PC-9 (cell line): Measurements from ENCODE around the gene GON4L. TPM values are rescaled to one million over a fixed set of nuclear protein-coding genes. Genes with fewer than 3 reads are reported as not detected.

ENCODE experiments used
- BruUV-seq: library from RNA; stranded (reverse); fragments of 400-500 nt; replicated peaks from 2 replicates; lab custom pipeline; 2021; lab: Mats Ljungman, UMichigan
- CTCF ChIA-PET: fragments of 300-600 bp; sonication (Branson Sonifier 250); formaldehyde crosslinking; loops from one replicate; lab custom pipeline; 2022; ENCODE audit warnings: antibody characterized with exemption; lab: Charles Lee
- POLR2A ChIA-PET: fragments of 300-600 bp; sonication (Branson Sonifier 250); formaldehyde crosslinking; loops from one replicate; lab custom pipeline; 2022; ENCODE audit warnings: antibody characterized with exemption; ENCODE audit not compliant: unreplicated experiment; lab: Charles Lee
- DNase-seq, 2 experiments: peaks; one replicate each; pipeline versions ENCODE4 v3.0.0 to v3.0.0-alpha.2; 2015 to 2022; ENCODE audit warnings: mixed read lengths in 1 of 2
- H2AFZ ChIP-seq: fragments of 200-600 bp; sonication (generic); 2 replicates; pipeline ENCODE4 v1.8.1; 2017; ENCODE audit warnings: antibody characterized with exemption
- H3F3A ChIP-seq: fragments of 200-600 bp; sonication (generic); 2 replicates; pipeline ENCODE4 v1.8.1; 2017; ENCODE audit warnings: antibody characterized with exemption, mild to moderate bottlenecking, low read depth; ENCODE audit not compliant: insufficient read depth
- H3K27ac ChIP-seq: fragments of 200-600 bp; sonication (generic); 2 replicates; pipeline ENCODE4 v1.6.1; 2016; ENCODE audit warnings: mixed run types
- H3K27me3 ChIP-seq: fragments of 200-600 bp; sonication (generic); 2 replicates; pipeline ENCODE4 v1.6.1; 2016; ENCODE audit warnings: low read depth, mixed run types; ENCODE audit not compliant: insufficient read depth
- H3K36me3 ChIP-seq: fragments of 200-600 bp; sonication (generic); 2 replicates; pipeline ENCODE4 v1.6.1; 2016; ENCODE audit warnings: low read depth, mixed run types
- H3K4me1 ChIP-seq: fragments of 200-600 bp; sonication (generic); replicated peaks from 2 replicates; pipeline ENCODE4 v1.6.1; 2016; ENCODE audit warnings: mixed run types; ENCODE audit not compliant: insufficient read depth
- H3K4me2 ChIP-seq: fragments of 200-600 bp; sonication (generic); 2 replicates; pipeline ENCODE4 v1.6.1; 2017; ENCODE audit warnings: mixed run types
- H3K4me3 ChIP-seq: fragments of 200-600 bp; sonication (generic); 2 replicates; pipeline ENCODE4 v1.6.1; 2016; ENCODE audit warnings: mixed run types
- H3K79me2 ChIP-seq: fragments of 200-600 bp; sonication (generic); 2 replicates; pipeline ENCODE4 v1.6.1; 2017; ENCODE audit warnings: low read depth, mixed run types
- H3K9me2 ChIP-seq: fragments of 200-600 bp; sonication (generic); 2 replicates; pipeline ENCODE4 v1.8.1; 2017; ENCODE audit warnings: mild to moderate bottlenecking; ENCODE audit not compliant: insufficient read depth
- H3K9me3 ChIP-seq: fragments of 200-600 bp; sonication (generic); 2 replicates; pipeline ENCODE4 v1.8.1; 2016; ENCODE audit warnings: low read depth; ENCODE audit not compliant: insufficient read depth
- H4K20me1 ChIP-seq: fragments of 200-600 bp; sonication (generic); 2 replicates; pipeline ENCODE4 v1.8.1; 2017; ENCODE audit not compliant: insufficient read depth
- CTCF ChIP-seq: fragments of 200-600 bp; sonication (generic); conservative IDR thresholded peaks from 2 replicates; pipeline ENCODE4 v1.6.1; 2017; ENCODE audit warnings: mixed run types, antibody characterized with exemption, mild to moderate bottlenecking, moderate library complexity
- EZH2 ChIP-seq: fragments of 200-600 bp; sonication (generic); IDR thresholded peaks from 2 replicates; pipeline ENCODE4 v1.8.0; 2017; ENCODE audit warnings: antibody characterized with exemption, low read depth
- intact Hi-C: fragments of 100-400 bp; cut with micrococcal nuclease; formaldehyde crosslinking; loops from one replicate; pipeline ENCODE4 v1.10.0; 2022; ENCODE audit not compliant: unreplicated experiment
- total RNA-seq: library from RNA; stranded (reverse); gene quantifications from 2 replicates; pipeline ENCODE4 v1.2.3, GENCODE V29; 2021

The GON4L gene
- total RNA-seq, 1 experiment from 2014 or later, result 45.8 TPM

- CTCF ChIA-PET, result no interaction called here
- no peaks in the 10 kb centered on the region; the same call in 1 of the 2 replicates for H4K20me1 ChIP-seq
- BruUV-seq, result no TSS peak
Measured at GRCh38 chr1:155793213-155793612, 63.8 kb downstream of the GON4L start.

GRCh38 chr1:155777582-155777981 is 79.4 kb downstream of the GON4L start:
- CTCF ChIA-PET, result no interaction called here
- Histone ChIP-seq H2AFZ (no peak overlapping the region), H4K20me1 (no peaks in the 10 kb centered on the region), H3K4me2 (no peak overlapping the region), H3K4me1 (peaks cover 4% of the 10 kb centered on the region; the same call in 1 of the 2 replicates), H3K27me3 (no peaks in the 10 kb centered on the region), H3K27ac (no peak overlapping the region), H3K79me2 (no peaks in the 10 kb centered on the region), H3K9me2 (no peaks in the 10 kb centered on the region), H3F3A (peaks cover 15% of the 10 kb centered on the region), H3K36me3 (peaks cover 14% of the 10 kb centered on the region), H3K4me3 (no peak overlapping the region), H3K9me3 (no peaks in the 10 kb centered on the region)
- no peak for TF ChIP-seq EZH2
- no peak for TF ChIP-seq CTCF
- POLR2A ChIA-PET, result no interaction called here
- no TSS peak for BruUV-seq
- no peak for DNase-seq
- intact Hi-C loops, result no loop called here

More at GRCh38 chr1:155793213-155793612, 63.8 kb downstream of the GON4L start:
- Histone ChIP-seq H3K4me3 (no peak overlapping the region), H3K79me2 (no peaks in the 10 kb centered on the region), H3F3A (0 out of 2 replicates have a peak, but pooled peaks cover 3% of the 10 kb centered on the region), H3K9me3 (no peaks in the 10 kb centered on the region), H3K9me2 (no peaks in the 10 kb centered on the region), H3K4me2 (no peak overlapping the region), H3K4me1 (no peaks in the 10 kb centered on the region), H3K36me3 (peaks cover 8% of the 10 kb centered on the region; the same call in 1 of the 2 replicates), H2AFZ (no peak overlapping the region), H3K27ac (no peak overlapping the region), H3K27me3 (no peaks in the 10 kb centered on the region)
- intact Hi-C loops, result no loop called here
- no peak for DNase-seq
- POLR2A ChIA-PET, result no interaction called here
- TF ChIP-seq CTCF (no peak), EZH2 (no peak)

GRCh38 chr1:155776414-155776813 is 80.6 kb downstream of the GON4L start:
- no peaks in the 10 kb centered on the region for H3K27me3 ChIP-seq
- no peak overlapping the region for H2AFZ ChIP-seq
- no TSS peak for BruUV-seq
- peaks cover 8% of the 10 kb centered on the region; the same call in 1 of the 2 replicates for H3F3A ChIP-seq
- intact Hi-C loops, result no loop called here
- H3K9me2 ChIP-seq, result no peaks in the 10 kb centered on the region
- no peaks in the 10 kb centered on the region for H4K20me1 ChIP-seq
- TF ChIP-seq CTCF, result no peak
- TF ChIP-seq EZH2, result no peak
- peaks cover 22% of the 10 kb centered on the region for H3K36me3 ChIP-seq
- ChIA-PET POLR2A (no interaction called here), CTCF (no interaction called here)
- H3K9me3 ChIP-seq, result no peaks in the 10 kb centered on the region
- no peak overlapping the region for H3K4me2 ChIP-seq
- H3K27ac ChIP-seq, result no peak overlapping the region
- H3K4me1 ChIP-seq, result no peaks in the 10 kb centered on the region
- DNase-seq, result no peak
- no peak overlapping the region for H3K4me3 ChIP-seq
- H3K79me2 ChIP-seq, result no peaks in the 10 kb centered on the region
